GM19438 (cell line): ENCODE results near the gene PPIE.

Source experiments
- ATAC-seq: cut with Tn5 transposase; IDR thresholded peaks from one replicate; pipeline ENCODE4 v1.9.1; 2021; ENCODE audit warnings: low read depth; ENCODE audit not compliant: unreplicated experiment

The PPIE gene

GRCh38 chr1:39738622-39739366, at the start of gene PPIE:
TSS of gene PPIE (plus strand) at chr1:39738882. CDS start at chr1:39738901, 19 bp downstream.
- peak; percentile 83 for ATAC-seq

GRCh38 chr1:39689214-39689613, 49.5 kb upstream of the PPIE start:
- ATAC-seq = no peak

GRCh38 chr1:39689635-39690034, 49.0 kb upstream of the PPIE start:
- no peak for ATAC-seq

GRCh38 chr1:39690225-39690624, 48.5 kb upstream of the PPIE start:
- no peak for ATAC-seq

GRCh38 chr1:39690794-39691382, 47.8 kb upstream of the PPIE start:
- no peak for ATAC-seq

GRCh38 chr1:39691383-39692151, 47.1 kb upstream of the PPIE start, which contains the start of gene HPCAL4:
TSS of gene HPCAL4 (minus strand) at chr1:39691433. CDS start at chr1:39684603, 6,830 bp downstream.
- ATAC-seq = peak; percentile 94

- ATAC-seq = no peak
Measured at GRCh38 chr1:39692152-39693074, 46.3 kb upstream of the PPIE start.

GRCh38 chr1:39694026-39694425, 44.7 kb upstream of the PPIE start:
- no peak for ATAC-seq

GRCh38 chr1:39695016-39695415, 43.7 kb upstream of the PPIE start:
- ATAC-seq = no peak

- ATAC-seq = no peak
Measured at GRCh38 chr1:39696448-39696847, 42.2 kb upstream of the PPIE start.

GRCh38 chr1:39698568-39698967, 40.1 kb upstream of the PPIE start:
- no peak for ATAC-seq

- no peak for ATAC-seq
Measured at GRCh38 chr1:39699419-39699818, 39.3 kb upstream of the PPIE start.

GRCh38 chr1:39700348-39700747, 38.3 kb upstream of the PPIE start:
- no peak for ATAC-seq

GRCh38 chr1:39701049-39701439, 37.6 kb upstream of the PPIE start:
- ATAC-seq = no peak

GRCh38 chr1:39704757-39705156, 33.9 kb upstream of the PPIE start:
- ATAC-seq = no peak

GRCh38 chr1:39707506-39707905, 31.2 kb upstream of the PPIE start:
- ATAC-seq = no peak

- no peak for ATAC-seq
Measured at GRCh38 chr1:39711104-39711965, 27.3 kb upstream of the PPIE start.

GRCh38 chr1:39711966-39712340, 26.7 kb upstream of the PPIE start:
- ATAC-seq = no peak

GRCh38 chr1:39713557-39713956, 25.1 kb upstream of the PPIE start:
- no peak for ATAC-seq

- ATAC-seq = no peak
Measured at GRCh38 chr1:39717809-39718208, 20.9 kb upstream of the PPIE start.
